ENCODE data around the gene KDELR3. TPM values are rescaled to one million over a fixed set of nuclear protein-coding genes. Genes with fewer than 3 reads are reported as not detected.

Gene KDELR3
- total RNA-seq, 2 experiments from 2014 or later: 0.38 to 0.55 TPM

Other genes with a start within 250 kb of the KDELR3 start
- 10 to 100 TPM; 28.8 to 30.5 TPM for gene TMEM184B, start 195.1 kb upstream of the KDELR3 start, total RNA-seq
- 100 to 1,000 TPM; 124 to 131 TPM for gene CSNK1E, start 150.7 kb upstream of the KDELR3 start, total RNA-seq
- gene KCNJ4, start 12.9 kb upstream of the KDELR3 start, total RNA-seq: not detected
- gene DDX17, start 38.2 kb downstream of the KDELR3 start, total RNA-seq: 100 to 1,000 TPM; 320 to 341 TPM
- 10 to 100 TPM; 14.4 to 14.7 TPM for gene DMC1, start 102.1 kb downstream of the KDELR3 start, total RNA-seq
- under 1 TPM; 0.40 TPM for gene FAM227A, start 188.3 kb downstream of the KDELR3 start, total RNA-seq
- 10 to 100 TPM; 13.6 to 16.3 TPM for gene CBY1, start 188.5 kb downstream of the KDELR3 start, total RNA-seq
- 100 to 1,000 TPM; 192 to 195 TPM for gene TOMM22, start 213.9 kb downstream of the KDELR3 start, total RNA-seq
- gene JOSD1, start 232.8 kb downstream of the KDELR3 start, total RNA-seq: 10 to 100 TPM; 90.6 to 95.1 TPM
- gene GTPBP1, start 237.8 kb downstream of the KDELR3 start, total RNA-seq: 10 to 100 TPM; 66.6 to 67.4 TPM